K562 (cell line): ENCODE measurements around the gene CTXND1. TPM values are rescaled to one million over a fixed set of nuclear protein-coding genes. Genes with fewer than 3 reads are reported as not detected.
"Not testable (repeated sequence)": the region's sequence is repeated elsewhere in the genome, so short reads cannot be mapped to it uniquely, and the experiment has no call there.

Experiments used
- ATAC-seq: fragments of 200-7000 bp; cut with Tn5 transposase; 3 replicates; pipeline ENCODE4 v1.9.1; 2020; ENCODE audit warnings: moderate library complexity
- BruUV-seq: library from RNA; stranded (reverse); fragments of 400-500 nt; replicated peaks from 2 replicates; lab custom pipeline; 2021; lab: Mats Ljungman, UMichigan
- CTCF ChIA-PET: fragments of 300-600 bp; formaldehyde crosslinking; extraction: SDS; loops from one replicate; lab custom pipeline; 2021; ENCODE audit warnings: low intra/inter-chr PET ratio; lab: Yijun Ruan, JAX
- POLR2A ChIA-PET: fragments of 300-600, 350-650 bp; sonication (Branson Sonifier 250); formaldehyde crosslinking; extraction: SDS; loops from one replicate; lab custom pipeline; 2021; ENCODE audit warnings: antibody characterized with exemption, inconsistent platforms; lab: Yijun Ruan, JAX
- DNase-seq, 4 experiments: peaks; one replicate each; pipeline versions ENCODE4 v3.0.0 to v3.0.0-alpha.2; 2011 to 2018; ENCODE audit warnings: low spot score in 3 of 4, mixed read lengths in 3 of 4; ENCODE audit errors: extremely low read depth in 1 of 4
- FAIRE-seq: peaks from 2 replicates; lab custom pipeline; 2011; peaks lifted over from hg19 to GRCh38; lab: Jason Lieb, UNC
- H2AFZ ChIP-seq: 2 replicates; pipeline ENCODE4 v1.6.0; 2011; ENCODE audit warnings: low read depth, low read length, control low read depth, inconsistent platforms
- H3K27ac ChIP-seq: fragments of 200-600 bp; 3 replicates; pipeline ENCODE4 v1.8.0; 2011; ENCODE audit warnings: low read depth, mild to moderate bottlenecking, control low read depth, inconsistent platforms, low read length, moderate library complexity, mixed read lengths; ENCODE audit errors: extremely low read depth
- H3K27me3 ChIP-seq, 2 experiments: fragments of 300-600 bp in 1 of 2; 2 replicates in 1 of 2; 3 replicates in 1 of 2; pipeline versions ENCODE4 v1.6.0 to v1.8.0; 2011; ENCODE audit warnings: inconsistent platforms in 2 of 2, low read length in 2 of 2, mild to moderate bottlenecking in 1 of 2, mixed read lengths in 1 of 2, moderate library complexity in 1 of 2; ENCODE audit not compliant: control insufficient read depth in 2 of 2, insufficient read depth in 2 of 2
- H3K36me3 ChIP-seq: fragments of 300-600 bp; 3 replicates; pipeline ENCODE4 v1.8.0; 2011; ENCODE audit warnings: mild to moderate bottlenecking, low read length, inconsistent platforms; ENCODE audit not compliant: control insufficient read depth, insufficient read depth
- H3K4me1 ChIP-seq, 2 experiments: fragments of 200-600 bp in 1 of 2; replicated peaks in 1 of 2; 2 replicates in 1 of 2; 3 replicates in 1 of 2; pipeline versions ENCODE4 v1.5.1 to v1.8.0; 2011; ENCODE audit warnings: inconsistent platforms in 2 of 2, low read length in 2 of 2, mild to moderate bottlenecking in 1 of 2, mixed read lengths in 1 of 2, moderate library complexity in 1 of 2; ENCODE audit not compliant: control insufficient read depth in 2 of 2, insufficient read depth in 2 of 2
- H3K4me2 ChIP-seq: 2 replicates; pipeline ENCODE4 v1.6.1; 2011; ENCODE audit warnings: low read length, control low read depth, inconsistent platforms, mixed read lengths; ENCODE audit not compliant: insufficient read depth
- H3K4me3 ChIP-seq: fragments of 200-600 bp; sonication (generic), shearing (Covaris generic); 2 replicates; pipeline ENCODE4 v1.5.1; 2016; ENCODE audit warnings: control low read depth, inconsistent platforms
- H3K79me2 ChIP-seq: fragments of 200-600 bp; 3 replicates; pipeline ENCODE4 v1.8.0; 2011; ENCODE audit warnings: low read length, inconsistent platforms; ENCODE audit not compliant: control insufficient read depth, insufficient read depth
- H3K9ac ChIP-seq, 2 experiments: 2 replicates each; pipeline versions ENCODE4 v1.6.0 to v1.6.1; 2011; ENCODE audit warnings: low read depth in 2 of 2, low read length in 2 of 2, control low read depth in 1 of 2, inconsistent platforms in 1 of 2, mild to moderate bottlenecking in 1 of 2, mixed read lengths in 1 of 2; ENCODE audit not compliant: insufficient read depth in 1 of 2
- H3K9me1 ChIP-seq: one replicate; pipeline ENCODE4 v1.6.0; 2011; ENCODE audit warnings: inconsistent platforms, mild to moderate bottlenecking, low read length, moderate library complexity; ENCODE audit not compliant: control insufficient read depth, insufficient read depth
- H3K9me3 ChIP-seq: replicated peaks from 2 replicates; pipeline ENCODE4 v1.5.1; 2011; ENCODE audit warnings: low read depth, low read length, inconsistent platforms; ENCODE audit not compliant: control insufficient read depth, insufficient read depth
- H4K20me1 ChIP-seq: replicated peaks from 2 replicates; pipeline ENCODE4 v1.6.1; 2011; ENCODE audit warnings: low read length, inconsistent platforms, mixed read lengths; ENCODE audit not compliant: control insufficient read depth, insufficient read depth
- C11orf30 ChIP-seq: fragments of 450-650 bp; IDR thresholded peaks from 2 replicates; pipeline ENCODE4 v1.6.1; 2016; ENCODE audit warnings: low read depth, mild to moderate bottlenecking
- DACH1 ChIP-seq: fragments of 450-650 bp; IDR thresholded peaks from 2 replicates; pipeline ENCODE4 v1.6.1; 2018; ENCODE audit not compliant: partially characterized antibody
- MAFG ChIP-seq: fragments of 450-650 bp; conservative IDR thresholded peaks from 2 replicates; pipeline ENCODE4 v1.6.1; 2016; ENCODE audit warnings: missing genetic modification characterization, missing compliant biosample characterization
- ZNF316 ChIP-seq: fragments of 450-650 bp; IDR thresholded peaks from 2 replicates; pipeline ENCODE4 v1.6.1; 2016
- WGBS: fragments of 100-300 bp; shearing (Covaris generic); methylation state at CpG from one replicate; pipeline ENCODE4 v1.1.6; 2016; ENCODE audit warnings: low coverage, mixed read lengths; ENCODE audit not compliant: insufficient coverage; ENCODE audit errors: missing lambda C conversion rate; 5-methylcytosine and 5-hydroxymethylcytosine counted together
- in situ Hi-C: fragments of 300-500 bp; cut with MboI; formaldehyde crosslinking; loops from 4 replicates; pipeline ENCODE4 v1.15.0; 2018; ENCODE audit warnings: inconsistent platforms, mixed read lengths
- intact Hi-C: fragments of 100-400 bp; cut with micrococcal nuclease; formaldehyde crosslinking; loops from 2 replicates; pipeline ENCODE4 v1.14.2; 2022
- polyA plus RNA-seq, 8 experiments: library from polyadenylated mRNA; depleted of rRNA in 4 of 8; stranded (reverse) in 5 of 8; unstranded in 3 of 8; fragments of >200 nt; fragmentation: Nextera tagmentation in 2 of 8; fragmentation: Illumina TruSeq in 1 of 8; extraction: Ambion mirVana in 2 of 8; extraction: Trizol in 1 of 8; gene quantifications; 2 replicates each; pipeline versions ENCODE4 v1.2.1 to v1.2.3, GENCODE V29; 2011 to 2014; ENCODE audit warnings: inconsistent platforms in 1 of 8, missing spikeins in 1 of 8
- total RNA-seq, 7 experiments: library from RNA; depleted of rRNA in 6 of 7; stranded (reverse); fragments of >200 nt in 6 of 7; fragmentation: Illumina TruSeq in 2 of 7; extraction: Trizol in 2 of 7; gene quantifications; 2 replicates each; pipeline versions ENCODE4 v1.2.1 to v1.2.3, GENCODE V29; 2011 to 2021; ENCODE audit warnings: low replicate concordance in 1 of 7

CTXND1 gene
- total and polyA plus RNA-seq, 9 of the 15 experiments (the other 6 are each of a cell fraction or from before 2014, with no cell fraction given): 0.04 TPM; not detected in 7

- H3K9me1 ChIP-seq, H3K27ac ChIP-seq, POLR2A ChIA-PET, H3K4me3 ChIP-seq, CTCF ChIA-PET, H3K4me1 ChIP-seq, in situ Hi-C loops, H3K27me3 ChIP-seq, DNase-seq, intact Hi-C loops, H2AFZ ChIP-seq, H4K20me1 ChIP-seq, H3K4me2 ChIP-seq, H3K9me3 ChIP-seq, H3K79me2 ChIP-seq, FAIRE-seq, ATAC-seq, H3K9ac ChIP-seq, H3K36me3 ChIP-seq, BruUV-seq: not testable (repeated sequence)
- 0% methylated on average over 2 of the region's 4 CpGs for WGBS
- TF ChIP-seq MAFG (tag) (peak; percentile 36; the same call in 1 of the 2 replicates), ZNF316 (peak; percentile 80), C11orf30 (peak; percentile 51)
Measured at GRCh38 chr15:80295777-80296176, 43.8 kb upstream of the CTXND1 start.

GRCh38 chr15:80292079-80292478, 40.1 kb upstream of the CTXND1 start:
- TF ChIP-seq DACH1 (no peak), ZNF316 (peak; percentile 32; the same call in 1 of the 2 replicates)
- H3K79me2 ChIP-seq: no peaks in the 10 kb centered on the region
- intact Hi-C loops: no loop called here
- H3K4me3 ChIP-seq: no peak overlapping the region
- H3K9me1 ChIP-seq: no peaks in the 10 kb centered on the region
- FAIRE-seq (no peak), ATAC-seq (no peak), DNase-seq (no peak)
- H3K27me3 ChIP-seq: peaks cover 0 to 12% of the 10 kb centered on the region in 2 experiments; a peak in 1 of 5 replicates
- POLR2A ChIA-PET: no interaction called here
- H4K20me1 ChIP-seq: no peaks in the 10 kb centered on the region
- in situ Hi-C loops: no loop called here
- CTCF ChIA-PET: no interaction called here
- no peak overlapping the region for H3K27ac ChIP-seq
- BruUV-seq: no TSS peak
- H3K4me1 ChIP-seq: no peaks in the 10 kb centered on the region
- WGBS: 2% methylated on average over 4 of the region's 4 CpGs
- H3K36me3 ChIP-seq: no peaks in the 10 kb centered on the region
- no peak overlapping the region for H2AFZ ChIP-seq
- H3K9ac ChIP-seq: no peak overlapping the region
- no peaks in the 10 kb centered on the region for H3K9me3 ChIP-seq
- H3K4me2 ChIP-seq: no peak overlapping the region
